HT-29 (cell line): ENCODE results near the gene S100A16. TPM values are rescaled to one million over a fixed set of nuclear protein-coding genes. Genes with fewer than 3 reads are reported as not detected.
"Not testable (repeated sequence)": the region's sequence is repeated elsewhere in the genome, so short reads cannot be mapped to it uniquely, and the experiment has no call there.

Experiments used
- DNase-seq: peaks from one replicate; pipeline ENCODE4 v3.0.0-alpha.2; 2015; ENCODE audit warnings: low spot score
- total RNA-seq: library from RNA; depleted of rRNA; stranded (reverse); fragments of >200 nt; shearing (Covaris generic); gene quantifications from 2 replicates; pipeline ENCODE4 v1.2.3, GENCODE V29; 2014; rRNA removed

Gene S100A16
- total RNA-seq, 1 experiment from 2014 or later: 282 TPM

DNA sequence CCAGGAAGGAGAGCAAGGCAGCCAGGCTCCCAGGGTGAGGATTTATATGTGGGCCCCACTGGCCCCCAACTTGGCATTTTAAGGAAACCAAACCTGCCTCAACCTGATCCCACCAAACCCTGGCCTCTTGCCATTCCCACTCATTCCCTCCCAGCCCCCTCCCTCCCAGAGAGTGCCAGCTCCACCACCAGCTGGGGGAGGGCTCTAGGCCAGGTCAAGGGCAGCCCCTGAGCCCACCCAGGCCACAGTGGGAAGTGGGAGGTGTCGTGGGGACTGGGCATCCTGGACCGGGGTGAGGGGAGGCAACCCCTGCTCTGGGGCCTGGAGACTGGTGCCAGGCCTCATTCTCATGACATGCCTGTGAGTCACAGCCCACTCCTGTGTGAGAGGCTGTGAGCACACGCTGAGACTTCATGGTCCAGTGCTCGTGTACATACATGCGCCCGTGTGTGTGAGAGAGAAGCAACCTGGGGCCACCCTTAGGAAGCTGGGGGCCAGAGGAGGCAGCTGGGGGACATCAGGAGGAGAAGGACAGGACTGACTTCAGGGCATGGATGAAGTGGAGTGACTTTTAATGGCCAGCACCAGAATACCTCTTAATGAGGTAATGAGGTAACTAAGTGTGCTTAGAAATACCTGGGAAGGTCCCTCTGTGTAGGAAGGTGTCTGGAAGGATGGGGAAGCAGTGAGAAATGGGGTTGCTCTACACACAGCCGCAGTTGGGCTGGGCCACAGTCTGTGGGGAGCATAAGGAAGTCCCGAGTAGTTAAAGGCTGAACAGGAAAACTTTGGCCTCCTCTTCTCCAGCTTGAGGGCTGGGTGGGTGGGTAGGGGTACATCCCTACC lies 47.2 kb downstream of the S100A16 start, which contains the start of gene S100A2:
TSS of gene S100A2 (minus strand) at position 316 of the 846 bp plus-strand sequence. CDS start 1,967 bp downstream, outside the sequence.
- peak; percentile 81 for DNase-seq

DNA sequence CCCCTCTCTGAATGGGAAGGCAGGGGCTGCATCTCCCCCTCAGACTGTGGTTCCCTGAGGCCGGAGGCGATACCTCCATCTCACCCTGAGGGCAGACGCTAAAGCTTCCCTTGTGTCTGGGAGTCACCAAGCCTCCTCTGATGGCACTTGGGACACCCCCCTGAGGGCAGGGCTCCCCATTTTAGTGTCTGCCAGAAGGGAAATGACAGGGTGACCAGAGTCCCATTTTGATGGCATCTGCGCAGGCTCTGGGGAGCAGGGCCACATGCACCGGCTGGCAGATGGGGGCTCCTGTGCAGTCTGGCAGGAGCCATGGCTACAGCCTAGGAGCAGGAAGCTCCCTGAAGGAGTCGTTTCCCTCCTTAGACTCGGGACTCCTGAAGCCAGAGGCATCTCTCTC lies 48.9 kb downstream of the S100A16 start:
- DNase-seq: no peak

DNA sequence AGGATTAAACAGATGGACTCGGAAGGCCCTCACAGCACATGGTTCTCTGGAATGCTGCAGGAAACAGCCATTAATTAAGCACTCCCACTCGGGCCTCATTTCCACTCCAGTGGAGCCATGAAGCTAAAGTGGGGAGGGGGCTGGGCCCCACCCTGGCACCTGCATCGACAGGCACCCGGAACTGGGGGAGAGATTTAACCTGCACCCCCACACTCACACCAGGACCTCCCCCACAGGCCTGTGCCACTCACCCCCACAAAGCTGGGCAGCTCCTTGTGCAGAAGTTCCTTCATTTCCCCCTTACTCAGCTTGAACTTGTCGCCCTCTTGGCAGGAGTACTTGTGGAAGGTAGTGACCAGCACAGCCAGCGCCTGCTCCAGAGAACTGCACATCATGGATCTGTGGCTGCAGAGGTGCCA lies 49.4 kb downstream of the S100A16 start:
- DNase-seq: no peak

DNA sequence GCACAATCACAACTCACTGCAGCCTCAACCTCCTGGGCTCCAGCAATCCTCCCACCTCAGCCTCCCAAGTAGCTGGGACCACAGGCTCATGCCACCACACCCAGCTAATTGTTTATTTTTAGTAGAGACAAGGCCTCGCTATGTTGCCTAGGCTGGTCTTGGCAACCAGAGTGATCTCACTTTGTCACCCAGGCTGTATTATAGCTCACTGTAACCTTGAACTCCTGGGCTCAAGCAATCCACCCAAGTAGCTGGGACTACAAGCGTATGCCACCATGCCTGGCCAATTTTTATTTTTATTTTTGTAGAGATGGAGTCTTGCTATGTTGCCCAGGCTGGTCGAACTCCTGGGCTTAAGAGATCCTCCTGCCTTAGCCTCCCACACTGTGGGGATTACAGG lies 50.9 kb downstream of the S100A16 start:
- not testable (repeated sequence) for DNase-seq

DNA sequence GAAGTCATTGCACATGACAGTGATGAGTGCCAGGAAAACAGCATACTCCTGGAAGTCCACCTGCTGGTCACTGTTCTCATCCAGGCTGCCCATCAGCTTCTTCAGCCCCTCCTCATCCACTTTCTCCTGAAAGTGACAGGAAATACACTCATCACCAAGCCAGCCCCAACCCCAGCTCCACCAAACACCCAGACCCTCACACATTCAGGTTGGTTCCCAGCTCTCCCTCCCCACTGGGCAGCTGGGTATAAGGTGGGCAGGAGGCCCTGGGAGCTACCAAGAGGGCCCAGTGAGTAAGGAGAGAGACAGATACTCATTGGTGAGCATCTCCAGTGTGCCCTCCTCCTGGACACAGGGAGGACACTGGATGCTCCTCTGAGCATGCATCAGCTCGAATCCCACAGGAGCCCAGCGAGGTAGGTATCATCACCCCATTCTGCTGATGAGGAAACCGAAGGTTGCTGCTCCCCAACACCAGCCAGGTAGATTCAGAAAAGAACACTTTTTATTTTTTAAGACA lies 51.4 kb downstream of the S100A16 start:
- DNase-seq: no peak

DNA sequence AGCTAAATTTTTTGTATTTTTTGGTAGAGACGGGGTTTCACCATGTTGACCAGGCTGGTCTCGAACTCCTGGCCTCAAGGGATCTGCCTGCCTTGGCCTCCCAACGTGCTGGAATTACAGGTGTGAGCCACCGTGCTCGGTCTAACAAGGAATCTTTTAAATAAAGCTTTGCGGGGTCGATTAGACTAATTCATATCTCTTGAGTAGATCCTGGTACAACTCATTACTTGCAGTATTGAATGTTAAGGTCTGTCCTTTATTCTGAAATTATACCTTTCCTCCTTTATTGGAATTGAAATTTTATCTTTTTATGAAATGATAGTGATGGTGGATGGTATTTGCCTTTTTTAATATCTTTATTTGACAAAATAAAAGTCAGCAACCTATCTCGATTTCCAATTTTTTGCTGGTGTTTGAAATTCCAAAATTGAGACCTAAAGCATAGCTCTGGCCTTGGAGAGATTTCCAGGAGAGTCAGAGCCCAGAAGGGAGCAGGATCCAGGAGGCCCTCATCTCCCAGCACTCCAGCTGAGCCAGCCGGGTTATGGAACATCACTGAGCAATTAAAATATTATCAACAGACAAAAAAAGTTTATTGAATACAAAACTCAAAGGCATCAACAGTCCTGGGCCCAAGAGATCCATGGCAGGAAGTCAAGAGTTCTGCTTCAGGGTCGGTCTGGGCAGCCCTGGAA lies 52.0 kb downstream of the S100A16 start:
- DNase-seq: no peak

DNA sequence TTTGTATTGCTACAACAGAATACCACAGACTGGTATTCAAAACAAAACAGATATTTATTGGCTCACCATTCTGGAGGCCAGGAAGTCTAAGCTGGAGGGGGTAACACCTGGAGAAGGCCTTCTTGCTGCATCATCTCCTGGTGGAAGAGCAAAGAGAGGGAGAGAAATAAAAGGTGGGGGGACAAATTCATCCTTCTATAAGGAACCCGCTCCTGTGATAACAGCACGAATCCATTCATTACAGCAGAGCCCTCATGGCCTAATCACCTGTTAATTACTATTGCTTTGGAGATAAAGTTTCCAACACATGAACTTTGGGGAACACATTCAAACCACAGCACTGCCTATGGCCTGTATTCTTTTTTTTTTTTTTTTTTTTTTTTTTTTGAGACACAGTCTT lies 52.7 kb downstream of the S100A16 start:
- DNase-seq: no peak

DNA sequence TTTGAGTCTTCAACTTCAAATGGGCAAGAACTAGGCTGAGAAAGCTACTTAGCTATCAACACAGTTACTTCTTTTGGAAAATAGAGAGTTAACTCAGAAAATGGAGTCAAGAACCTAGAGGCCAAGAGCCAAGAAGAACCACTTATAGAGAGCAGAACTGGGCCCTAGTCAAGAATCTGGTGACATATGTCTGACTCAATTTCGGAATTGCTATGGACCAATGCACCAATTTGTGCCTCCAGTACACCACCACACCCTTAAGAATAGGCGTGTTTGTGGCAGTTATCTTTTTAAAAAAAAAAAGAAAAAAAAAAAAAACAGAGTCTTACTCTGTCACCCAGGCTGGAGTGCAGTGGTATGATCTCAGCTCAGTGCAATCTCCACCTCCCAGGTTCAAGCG lies 55.1 kb downstream of the S100A16 start:
- no peak for DNase-seq

Other genes starting within 250 kb of the S100A16 start
- gene S100A12, start 237.5 kb downstream of the S100A16 start, total RNA-seq: not detected in 2 replicates
- not detected in 2 replicates for gene S100A8, start 222.1 kb downstream of the S100A16 start, total RNA-seq
- not detected in 2 replicates for gene S100A7A, start 196.6 kb downstream of the S100A16 start, total RNA-seq
- gene S100A7, start 152.5 kb downstream of the S100A16 start, total RNA-seq: not detected in 2 replicates
- gene S100A6, start 77.1 kb downstream of the S100A16 start, total RNA-seq: 2,272 and 2,428 TPM in 2 replicates
- gene S100A5, start 72.2 kb downstream of the S100A16 start, total RNA-seq: 4.0 and 9.8 TPM in 2 replicates
- 694 and 702 TPM in 2 replicates for gene S100A4, start 67.3 kb downstream of the S100A16 start, total RNA-seq
- 2.6 and 4.9 TPM in 2 replicates for gene S100A3, start 63.9 kb downstream of the S100A16 start, total RNA-seq
- 17.9 and 26.4 TPM in 2 replicates for gene S100A2, start 47.3 kb downstream of the S100A16 start, total RNA-seq
- 35.6 and 46.2 TPM in 2 replicates for gene S100A14, start 3.2 kb upstream of the S100A16 start, total RNA-seq
- 78.7 and 87.3 TPM in 2 replicates for gene S100A13, start 14.4 kb upstream of the S100A16 start, total RNA-seq
- gene S100A1, start 15.3 kb upstream of the S100A16 start, total RNA-seq: 0.15 TPM in 1 of 2 replicates, not detected in the other
- 63.7 and 69.4 TPM in 2 replicates for gene CHTOP, start 20.9 kb upstream of the S100A16 start, total RNA-seq
- gene SNAPIN, start 45.6 kb upstream of the S100A16 start, total RNA-seq: 45.5 and 46.0 TPM in 2 replicates
- 144 and 159 TPM in 2 replicates for gene ILF2, start 57.9 kb upstream of the S100A16 start, total RNA-seq
- not detected in 2 replicates for gene NPR1, start 65.6 kb upstream of the S100A16 start, total RNA-seq
- gene INTS3, start 114.9 kb upstream of the S100A16 start, total RNA-seq: 23.4 and 28.9 TPM in 2 replicates
- gene SLC27A3, start 162.3 kb upstream of the S100A16 start, total RNA-seq: 13.8 and 14.7 TPM in 2 replicates